SK-N-SH (cell line): ENCODE results near the gene ZBTB49.

Experiments
- CTCF ChIP-seq: fragments of 200-600 bp; sonication (generic); IDR thresholded peaks from 2 replicates; pipeline ENCODE4 v1.6.1; 2017; ENCODE audit warnings: antibody characterized with exemption, mild to moderate bottlenecking, moderate library complexity
- REST ChIP-seq: IDR thresholded peaks from 2 replicates; pipeline ENCODE4 v1.6.1; 2012; ENCODE audit warnings: mild to moderate bottlenecking, low read depth, low read length, moderate library complexity
- SIN3A ChIP-seq: IDR thresholded peaks from 2 replicates; pipeline ENCODE4 v1.6.1; 2012; ENCODE audit warnings: low read depth, mild to moderate bottlenecking, low read length, moderate library complexity, borderline replicate concordance

- TF ChIP-seq CTCF (no peak), SIN3A (no peak), REST (no peak)
Measured at GRCh38 chr4:4325321-4325720, 35.3 kb downstream of the ZBTB49 start.
